Neural cell (in vitro differentiated cells): ENCODE data around the gene POU2F2. TPM values are rescaled to one million over a fixed set of nuclear protein-coding genes. Genes with fewer than 3 reads are reported as not detected.

Experiments
- H2AFZ ChIP-seq: fragments of 200-600, 300-800 bp; sonication (generic), shearing (Covaris generic); 2 replicates; pipeline ENCODE4 v1.6.0; 2014; ENCODE audit warnings: low read depth, mild to moderate bottlenecking, antibody characterized with exemption, low read length, moderate library complexity
- H3F3A ChIP-seq: fragments of 200-600 bp; shearing (Covaris generic); 2 replicates; pipeline ENCODE4 v1.6.1; 2016; ENCODE audit warnings: mild to moderate bottlenecking, moderate library complexity, mixed read lengths, antibody characterized with exemption, low read length; ENCODE audit not compliant: insufficient read depth, poor library complexity, severe bottlenecking
- H3K27ac ChIP-seq: fragments of 200-600, 300-800 bp; sonication (generic), shearing (Covaris generic); 2 replicates; pipeline ENCODE4 v1.5.1; 2014; ENCODE audit warnings: mild to moderate bottlenecking, low read length, moderate library complexity
- H3K27me3 ChIP-seq: fragments of 300-800, 200-600 bp; sonication (generic), shearing (Covaris generic); 2 replicates; pipeline ENCODE4 v1.6.0; 2014; ENCODE audit warnings: mild to moderate bottlenecking, low read depth, low read length, moderate library complexity; ENCODE audit not compliant: insufficient read depth
- H3K36me3 ChIP-seq: fragments of 300-800, 200-600 bp; sonication (generic), shearing (Covaris generic); 2 replicates; pipeline ENCODE4 v1.5.1; 2014; ENCODE audit warnings: mild to moderate bottlenecking, antibody characterized with exemption, low read length, moderate library complexity; ENCODE audit not compliant: insufficient read depth
- H3K4me2 ChIP-seq: fragments of 300-800, 200-600 bp; sonication (generic), shearing (Covaris generic); 2 replicates; pipeline ENCODE4 v1.6.0; 2014; ENCODE audit warnings: mild to moderate bottlenecking, low read length
- H3K4me3 ChIP-seq: fragments of 300-800, 200-600 bp; sonication (generic), shearing (Covaris generic); 2 replicates; pipeline ENCODE4 v1.5.1; 2014; ENCODE audit warnings: mild to moderate bottlenecking, low read length, moderate library complexity
- H3K79me2 ChIP-seq: fragments of 200-600 bp; shearing (Covaris generic); replicated peaks from 2 replicates; pipeline ENCODE4 v1.6.0; 2014; ENCODE audit warnings: mild to moderate bottlenecking, low read length, moderate library complexity; ENCODE audit not compliant: insufficient read depth
- H3K9ac ChIP-seq: fragments of 300-800, 200-600 bp; sonication (generic), shearing (Covaris generic); 2 replicates; pipeline ENCODE4 v1.6.1; 2016; ENCODE audit warnings: mild to moderate bottlenecking, low read length, mixed read lengths
- H3K9me2 ChIP-seq: fragments of 200-600 bp; shearing (Covaris generic); 2 replicates; pipeline ENCODE4 v1.6.1; 2016; ENCODE audit warnings: mild to moderate bottlenecking, low read length, mixed read lengths; ENCODE audit not compliant: insufficient read depth
- H3K9me3 ChIP-seq: fragments of 200-600, 300-800 bp; sonication (generic), shearing (Covaris generic); 2 replicates; pipeline ENCODE4 v1.6.1; 2016; ENCODE audit warnings: mild to moderate bottlenecking, mixed run types, low read length, moderate library complexity, mixed read lengths
- H4K20me1 ChIP-seq: fragments of 200-600 bp; shearing (Covaris generic); 2 replicates; pipeline ENCODE4 v1.6.1; 2016; ENCODE audit warnings: mild to moderate bottlenecking, mixed run types; ENCODE audit not compliant: insufficient read depth
- EP300 ChIP-seq: fragments of 450-650 bp; conservative IDR thresholded peaks from 2 replicates; pipeline ENCODE4 v1.6.1; 2014; ENCODE audit warnings: antibody characterized with exemption, mild to moderate bottlenecking, moderate library complexity; ENCODE audit not compliant: poor library complexity, severe bottlenecking
- EZH2 ChIP-seq: fragments of 200-600, 300-800 bp; shearing (Covaris generic), sonication (generic); IDR thresholded peaks from 2 replicates; pipeline ENCODE4 v1.6.1; 2014; ENCODE audit warnings: antibody characterized with exemption, low read length, borderline replicate concordance, mild to moderate bottlenecking; ENCODE audit not compliant: insufficient read depth, poor library complexity, severe bottlenecking
- MXI1 ChIP-seq: fragments of 450-650 bp; conservative IDR thresholded peaks from 2 replicates; pipeline ENCODE4 v1.6.1; 2014; ENCODE audit warnings: antibody characterized with exemption, mild to moderate bottlenecking; ENCODE audit not compliant: poor library complexity, severe bottlenecking
- POLR2AphosphoS5 ChIP-seq: IDR thresholded peaks from 2 replicates; pipeline ENCODE4 v1.6.1; 2012
- RAD21 ChIP-seq: fragments of 450-650 bp; conservative IDR thresholded peaks from 2 replicates; pipeline ENCODE4 v1.6.1; 2014; ENCODE audit warnings: antibody characterized with exemption, mild to moderate bottlenecking, moderate library complexity
- SMC3 ChIP-seq: fragments of 450-650 bp; conservative IDR thresholded peaks from 2 replicates; pipeline ENCODE4 v1.6.1; 2014; ENCODE audit warnings: antibody characterized with exemption, mild to moderate bottlenecking, moderate library complexity; ENCODE audit not compliant: poor library complexity
- TAF1 ChIP-seq: IDR thresholded peaks from 2 replicates; pipeline ENCODE4 v1.6.1; 2012; ENCODE audit warnings: low read depth
- polyA plus RNA-seq: library from polyadenylated mRNA; depleted of rRNA; stranded (reverse); fragments of >200 nt; gene quantifications from 2 replicates; pipeline ENCODE4 v1.2.3, GENCODE V29; 2014
- TF ChIP-seq, protein P1 (sequence below): IDR thresholded peaks from 2 replicates; pipeline ENCODE4 v1.6.1; 2012; ENCODE audit warnings: borderline replicate concordance
- TF ChIP-seq, protein P2 (sequence below): fragments of 450-650 bp; IDR thresholded peaks from 2 replicates; pipeline ENCODE4 v1.5.1; 2014; ENCODE audit warnings: antibody characterized with exemption, mild to moderate bottlenecking, moderate library complexity; ENCODE audit not compliant: poor library complexity, severe bottlenecking

Gene POU2F2
- polyA plus RNA-seq, 1 donor from 2014 or later = 7.7 TPM

DNA sequence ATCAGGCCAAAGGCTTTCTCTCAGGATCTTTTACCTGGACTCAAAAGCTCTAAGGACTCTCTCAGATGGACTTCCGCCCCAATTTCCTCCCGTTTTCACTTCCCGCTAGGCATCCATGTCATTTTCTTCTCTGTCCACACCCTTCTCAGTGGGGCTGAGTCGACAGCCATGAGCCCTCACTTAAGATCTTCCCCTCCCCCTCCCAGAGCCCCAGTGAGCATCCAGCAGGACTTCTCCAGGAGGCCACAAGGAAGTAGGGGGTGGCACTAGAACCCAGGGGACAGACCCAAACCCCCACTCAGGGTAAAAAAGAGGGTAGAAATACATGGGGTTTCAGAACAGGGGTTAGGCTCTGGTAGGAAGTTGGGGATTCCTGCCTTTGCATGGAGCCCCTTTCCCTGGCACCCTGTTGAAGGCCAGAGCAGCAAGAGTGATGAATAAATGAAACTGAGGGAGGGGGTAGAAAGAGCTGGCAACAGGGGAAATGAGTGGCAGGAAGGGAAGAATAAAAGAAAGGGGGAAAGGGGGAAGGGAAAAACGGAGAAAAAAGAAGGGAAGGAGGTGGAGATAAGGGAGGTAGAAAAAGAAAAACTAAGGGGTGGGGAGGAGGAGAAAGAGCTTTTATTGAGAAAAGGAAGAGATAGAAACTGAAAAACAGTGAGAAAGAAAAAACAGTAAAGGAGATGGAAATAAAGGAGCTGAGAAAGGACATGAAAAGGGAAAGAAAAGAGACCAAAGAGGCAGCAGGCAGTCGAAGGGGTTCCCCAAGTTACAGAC, 42.9 kb upstream of the POU2F2 start:
- Histone ChIP-seq H4K20me1 (no peaks in the 10 kb centered on the region), H3K27me3 (no peaks in the 10 kb centered on the region), H3K36me3 (no peaks in the 10 kb centered on the region), H3F3A (peaks cover 7% of the 10 kb centered on the region), H3K9me3 (no peaks in the 10 kb centered on the region), H3K4me2 (peak overlapping the region; percentile 100), H3K27ac (peak overlapping the region; percentile 100), H3K79me2 (peaks cover 54% of the 10 kb centered on the region), H2AFZ (no peak overlapping the region), H3K4me3 (peak overlapping the region; percentile 87), H3K9me2 (no peaks in the 10 kb centered on the region), H3K9ac (peak overlapping the region; percentile 100)
- no peak for TF ChIP-seq EP300
- TF ChIP-seq, protein P1, sequence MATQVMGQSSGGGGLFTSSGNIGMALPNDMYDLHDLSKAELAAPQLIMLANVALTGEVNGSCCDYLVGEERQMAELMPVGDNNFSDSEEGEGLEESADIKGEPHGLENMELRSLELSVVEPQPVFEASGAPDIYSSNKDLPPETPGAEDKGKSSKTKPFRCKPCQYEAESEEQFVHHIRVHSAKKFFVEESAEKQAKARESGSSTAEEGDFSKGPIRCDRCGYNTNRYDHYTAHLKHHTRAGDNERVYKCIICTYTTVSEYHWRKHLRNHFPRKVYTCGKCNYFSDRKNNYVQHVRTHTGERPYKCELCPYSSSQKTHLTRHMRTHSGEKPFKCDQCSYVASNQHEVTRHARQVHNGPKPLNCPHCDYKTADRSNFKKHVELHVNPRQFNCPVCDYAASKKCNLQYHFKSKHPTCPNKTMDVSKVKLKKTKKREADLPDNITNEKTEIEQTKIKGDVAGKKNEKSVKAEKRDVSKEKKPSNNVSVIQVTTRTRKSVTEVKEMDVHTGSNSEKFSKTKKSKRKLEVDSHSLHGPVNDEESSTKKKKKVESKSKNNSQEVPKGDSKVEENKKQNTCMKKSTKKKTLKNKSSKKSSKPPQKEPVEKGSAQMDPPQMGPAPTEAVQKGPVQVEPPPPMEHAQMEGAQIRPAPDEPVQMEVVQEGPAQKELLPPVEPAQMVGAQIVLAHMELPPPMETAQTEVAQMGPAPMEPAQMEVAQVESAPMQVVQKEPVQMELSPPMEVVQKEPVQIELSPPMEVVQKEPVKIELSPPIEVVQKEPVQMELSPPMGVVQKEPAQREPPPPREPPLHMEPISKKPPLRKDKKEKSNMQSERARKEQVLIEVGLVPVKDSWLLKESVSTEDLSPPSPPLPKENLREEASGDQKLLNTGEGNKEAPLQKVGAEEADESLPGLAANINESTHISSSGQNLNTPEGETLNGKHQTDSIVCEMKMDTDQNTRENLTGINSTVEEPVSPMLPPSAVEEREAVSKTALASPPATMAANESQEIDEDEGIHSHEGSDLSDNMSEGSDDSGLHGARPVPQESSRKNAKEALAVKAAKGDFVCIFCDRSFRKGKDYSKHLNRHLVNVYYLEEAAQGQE = no peak
- TF ChIP-seq MXI1 = no peak
- no peak for TF ChIP-seq POLR2AphosphoS5
- TF ChIP-seq RAD21 = no peak
- TF ChIP-seq, protein P2, sequence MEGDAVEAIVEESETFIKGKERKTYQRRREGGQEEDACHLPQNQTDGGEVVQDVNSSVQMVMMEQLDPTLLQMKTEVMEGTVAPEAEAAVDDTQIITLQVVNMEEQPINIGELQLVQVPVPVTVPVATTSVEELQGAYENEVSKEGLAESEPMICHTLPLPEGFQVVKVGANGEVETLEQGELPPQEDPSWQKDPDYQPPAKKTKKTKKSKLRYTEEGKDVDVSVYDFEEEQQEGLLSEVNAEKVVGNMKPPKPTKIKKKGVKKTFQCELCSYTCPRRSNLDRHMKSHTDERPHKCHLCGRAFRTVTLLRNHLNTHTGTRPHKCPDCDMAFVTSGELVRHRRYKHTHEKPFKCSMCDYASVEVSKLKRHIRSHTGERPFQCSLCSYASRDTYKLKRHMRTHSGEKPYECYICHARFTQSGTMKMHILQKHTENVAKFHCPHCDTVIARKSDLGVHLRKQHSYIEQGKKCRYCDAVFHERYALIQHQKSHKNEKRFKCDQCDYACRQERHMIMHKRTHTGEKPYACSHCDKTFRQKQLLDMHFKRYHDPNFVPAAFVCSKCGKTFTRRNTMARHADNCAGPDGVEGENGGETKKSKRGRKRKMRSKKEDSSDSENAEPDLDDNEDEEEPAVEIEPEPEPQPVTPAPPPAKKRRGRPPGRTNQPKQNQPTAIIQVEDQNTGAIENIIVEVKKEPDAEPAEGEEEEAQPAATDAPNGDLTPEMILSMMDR = no peak
- TF ChIP-seq SMC3 = no peak
- TF ChIP-seq TAF1 = no peak

DNA sequence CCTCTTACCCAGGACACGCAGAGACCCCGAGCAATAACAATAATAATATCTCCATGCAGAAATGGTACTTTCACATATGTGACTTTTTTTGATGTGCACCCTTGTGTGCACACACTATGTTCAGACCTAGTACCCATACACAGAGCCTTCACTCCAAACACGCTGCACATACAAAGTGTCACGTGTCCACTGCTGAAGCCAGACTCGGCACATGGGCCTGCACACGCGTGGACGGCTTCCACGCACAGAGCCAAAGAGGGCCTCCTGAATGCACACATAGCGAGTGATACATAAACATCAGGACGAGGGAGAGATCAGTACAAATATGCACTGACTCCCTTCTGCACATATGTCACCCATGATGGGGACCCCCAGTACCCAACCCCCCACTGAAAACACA, 41.9 kb upstream of the POU2F2 start:
- H3K4me3 ChIP-seq = peak overlapping the region; percentile 87
- H4K20me1 ChIP-seq = no peaks in the 10 kb centered on the region
- TF ChIP-seq SMC3 (no peak), EP300 (no peak), EZH2 (no peak), POLR2AphosphoS5 (no peak), TAF1 (no peak), MXI1 (no peak), RAD21 (no peak)
- TF ChIP-seq, protein P1 = no peak
- TF ChIP-seq, protein P2 = no peak
- peak overlapping the region; percentile 100 for H3K9ac ChIP-seq
- H3K79me2 ChIP-seq = peaks cover 61% of the 10 kb centered on the region
- H3K4me2 ChIP-seq = peak overlapping the region; percentile 100
- H3F3A ChIP-seq = peaks cover 7% of the 10 kb centered on the region
- H3K9me2 ChIP-seq = no peaks in the 10 kb centered on the region
- H2AFZ ChIP-seq = no peak overlapping the region
- H3K27ac ChIP-seq = peak overlapping the region; percentile 100
- no peaks in the 10 kb centered on the region for H3K36me3 ChIP-seq
- H3K27me3 ChIP-seq = no peaks in the 10 kb centered on the region
- no peaks in the 10 kb centered on the region for H3K9me3 ChIP-seq
